Transverse colon (tissue), 4 donors: ENCODE data around the gene MARS1.

ENCODE experiments used
- EP300 ChIP-seq: sonication (generic); formaldehyde crosslinking; IDR thresholded peaks from one replicate; pipeline ENCODE4 v1.6.1; 2017; ENCODE audit warnings: antibody characterized with exemption, low read depth
- POLR2A ChIP-seq: fragments of 450-650 bp; IDR thresholded peaks from one replicate; pipeline ENCODE4 v1.6.1; 2016; ENCODE audit warnings: antibody characterized with exemption, mild to moderate bottlenecking, moderate library complexity
- POLR2AphosphoS5 ChIP-seq, 3 donors: sonication (generic); formaldehyde crosslinking; IDR thresholded peaks; one replicate each; pipeline ENCODE4 v1.6.1; 2016; ENCODE audit warnings: antibody characterized with exemption in 3 of 3
- TF ChIP-seq, protein P1 (sequence below), 5 experiments: fragments of 200-600 bp in 3 of 5; fragments of 450-650 bp in 2 of 5; sonication (generic) in 3 of 5; IDR thresholded peaks; 1 replicate in 2 of 5; 2 replicates in 3 of 5; pipeline ENCODE4 v1.5.1; 2016 to 2017; ENCODE audit warnings: antibody characterized with exemption in 5 of 5, inconsistent platforms in 3 of 5, mild to moderate bottlenecking in 2 of 5, moderate library complexity in 1 of 5

DNA sequence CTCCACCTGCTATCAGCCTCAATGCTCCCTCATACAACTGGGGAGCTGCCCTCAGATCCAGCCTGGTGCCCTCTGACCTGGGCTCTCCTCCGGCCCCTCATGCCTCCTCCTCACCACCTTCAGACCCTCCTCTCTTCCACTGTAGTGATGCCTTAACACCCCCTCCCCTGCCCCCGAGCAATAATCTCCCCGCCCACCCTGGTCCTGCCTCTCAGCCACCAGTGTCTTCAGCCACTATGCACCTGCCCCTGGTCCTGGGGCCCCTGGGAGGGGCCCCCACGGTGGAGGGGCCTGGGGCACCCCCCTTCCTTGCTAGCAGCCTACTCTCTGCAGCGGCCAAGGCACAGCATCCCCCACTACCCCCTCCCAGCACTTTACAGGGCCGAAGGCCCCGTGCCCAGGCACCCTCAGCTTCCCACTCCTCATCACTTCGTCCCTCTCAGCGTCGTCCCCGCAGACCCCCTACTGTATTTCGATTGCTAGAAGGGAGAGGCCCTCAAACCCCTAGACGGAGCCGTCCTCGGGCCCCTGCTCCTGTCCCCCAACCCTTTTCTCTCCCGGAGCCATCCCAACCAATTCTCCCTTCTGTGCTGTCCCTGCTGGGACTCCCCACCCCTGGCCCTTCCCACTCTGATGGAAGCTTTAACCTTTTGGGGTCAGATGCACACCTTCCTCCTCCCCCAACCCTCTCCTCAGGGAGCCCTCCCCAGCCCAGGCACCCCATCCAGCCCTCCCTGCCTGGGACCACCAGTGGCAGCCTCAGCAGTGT is 37.9 kb downstream of the MARS1 start:
- TF ChIP-seq, protein P1, sequence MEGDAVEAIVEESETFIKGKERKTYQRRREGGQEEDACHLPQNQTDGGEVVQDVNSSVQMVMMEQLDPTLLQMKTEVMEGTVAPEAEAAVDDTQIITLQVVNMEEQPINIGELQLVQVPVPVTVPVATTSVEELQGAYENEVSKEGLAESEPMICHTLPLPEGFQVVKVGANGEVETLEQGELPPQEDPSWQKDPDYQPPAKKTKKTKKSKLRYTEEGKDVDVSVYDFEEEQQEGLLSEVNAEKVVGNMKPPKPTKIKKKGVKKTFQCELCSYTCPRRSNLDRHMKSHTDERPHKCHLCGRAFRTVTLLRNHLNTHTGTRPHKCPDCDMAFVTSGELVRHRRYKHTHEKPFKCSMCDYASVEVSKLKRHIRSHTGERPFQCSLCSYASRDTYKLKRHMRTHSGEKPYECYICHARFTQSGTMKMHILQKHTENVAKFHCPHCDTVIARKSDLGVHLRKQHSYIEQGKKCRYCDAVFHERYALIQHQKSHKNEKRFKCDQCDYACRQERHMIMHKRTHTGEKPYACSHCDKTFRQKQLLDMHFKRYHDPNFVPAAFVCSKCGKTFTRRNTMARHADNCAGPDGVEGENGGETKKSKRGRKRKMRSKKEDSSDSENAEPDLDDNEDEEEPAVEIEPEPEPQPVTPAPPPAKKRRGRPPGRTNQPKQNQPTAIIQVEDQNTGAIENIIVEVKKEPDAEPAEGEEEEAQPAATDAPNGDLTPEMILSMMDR (IDR thresholded peaks at IDR 0.05): no peak
- TF ChIP-seq POLR2AphosphoS5 (IDR thresholded peaks at IDR 0.05): no peak
- no peak for TF ChIP-seq POLR2A
- no peak for TF ChIP-seq EP300
